Measurements from ENCODE around the gene NOC4L.

Gene NOC4L

GRCh38 chr12:132157733-132158409, 13.6 kb downstream of the NOC4L start:
- H3K36me3 ChIP-seq (ENCODE audit: control insufficient read depth, insufficient read depth, low read length): peaks cover 14% of the 10 kb centered on the region
- no peak overlapping the region for H2BK120ac ChIP-seq (ENCODE audit: low read depth, low read length)
- H3K79me1 ChIP-seq (ENCODE audit: low read length): no peaks in the 10 kb centered on the region
- 100% methylated on average over 5 of the region's 5 CpGs for WGBS (ENCODE audit: extremely low coverage, insufficient coverage, low lambda C conversion rate)
- no peak overlapping the region for H2BK5ac ChIP-seq (ENCODE audit: low read length)
- H3K56ac ChIP-seq (ENCODE audit: low read length): no peak overlapping the region
- no peaks in the 10 kb centered on the region for H3K27me3 ChIP-seq (ENCODE audit: insufficient read depth, low read length, poor library complexity)
- H3K4ac ChIP-seq (ENCODE audit: low read depth, low read length): no peak overlapping the region
- no peak overlapping the region for H2BK15ac ChIP-seq (replicated peaks; ENCODE audit: low read depth)
- no peaks in the 10 kb centered on the region for H3K4me1 ChIP-seq (ENCODE audit: control insufficient read depth, low read depth, low read length)
- DNase-seq: no peak
- no peak overlapping the region for H4K5ac ChIP-seq (ENCODE audit: low read length)
- H4K8ac ChIP-seq (ENCODE audit: low read depth, low read length): no peak overlapping the region
- peak overlapping the region; percentile 5 for H3K4me3 ChIP-seq (ENCODE audit: low read length)
- H3K23ac ChIP-seq (ENCODE audit: low read length): no peak overlapping the region
- H3K4me2 ChIP-seq (ENCODE audit: low read length): no peak overlapping the region
- H3K27ac ChIP-seq (ENCODE audit: low read depth, low read length): no peak overlapping the region
- H3K9ac ChIP-seq (ENCODE audit: low read length): no peak overlapping the region
- H2AK5ac ChIP-seq (ENCODE audit: low read length): no peak overlapping the region
- no peaks in the 10 kb centered on the region for H3K79me2 ChIP-seq (ENCODE audit: control insufficient read depth, insufficient read depth, low read length)
- H3K18ac ChIP-seq (ENCODE audit: low read length): no peak overlapping the region

GRCh38 chr12:132158677-132159554, 14.7 kb downstream of the NOC4L start:
- Histone ChIP-seq H3K9ac (ENCODE audit: low read length) (no peak overlapping the region), H3K4me2 (ENCODE audit: low read length) (no peak overlapping the region), H3K23ac (ENCODE audit: low read length) (no peak overlapping the region), H3K56ac (ENCODE audit: low read length) (no peak overlapping the region), H4K5ac (ENCODE audit: low read length) (no peak overlapping the region), H3K18ac (ENCODE audit: low read length) (no peak overlapping the region), H3K27ac (ENCODE audit: low read depth, low read length) (no peak overlapping the region), H3K27me3 (ENCODE audit: insufficient read depth, low read length, poor library complexity) (no peaks in the 10 kb centered on the region), H2AK5ac (ENCODE audit: low read length) (no peak overlapping the region), H4K8ac (ENCODE audit: low read depth, low read length) (no peak overlapping the region), H3K4ac (ENCODE audit: low read depth, low read length) (no peak overlapping the region), H2BK120ac (ENCODE audit: low read depth, low read length) (no peak overlapping the region), H3K36me3 (ENCODE audit: control insufficient read depth, insufficient read depth, low read length) (peaks cover 14% of the 10 kb centered on the region), H3K79me2 (ENCODE audit: control insufficient read depth, insufficient read depth, low read length) (no peaks in the 10 kb centered on the region), H3K79me1 (ENCODE audit: low read length) (no peaks in the 10 kb centered on the region), H3K4me1 (ENCODE audit: control insufficient read depth, low read depth, low read length) (no peaks in the 10 kb centered on the region), H2BK5ac (ENCODE audit: low read length) (no peak overlapping the region), H2BK15ac (replicated peaks; ENCODE audit: low read depth) (no peak overlapping the region), H3K4me3 (ENCODE audit: low read length) (no peak overlapping the region)
- WGBS (ENCODE audit: extremely low coverage, insufficient coverage, low lambda C conversion rate): no CpG with 5 or more reads among the region's 37 CpGs
- no peak for DNase-seq

- Histone ChIP-seq H2BK15ac (replicated peaks; ENCODE audit: low read depth) (no peak overlapping the region), H3K27ac (ENCODE audit: low read depth, low read length) (no peak overlapping the region), H4K5ac (ENCODE audit: low read length) (no peak overlapping the region), H3K4ac (ENCODE audit: low read depth, low read length) (no peak overlapping the region), H3K18ac (ENCODE audit: low read length) (no peak overlapping the region), H3K4me3 (ENCODE audit: low read length) (no peak overlapping the region), H3K79me2 (ENCODE audit: control insufficient read depth, insufficient read depth, low read length) (no peaks in the 10 kb centered on the region), H3K36me3 (ENCODE audit: control insufficient read depth, insufficient read depth, low read length) (peaks cover 14% of the 10 kb centered on the region), H3K56ac (ENCODE audit: low read length) (no peak overlapping the region), H2BK5ac (ENCODE audit: low read length) (no peak overlapping the region), H3K23ac (ENCODE audit: low read length) (no peak overlapping the region), H3K79me1 (ENCODE audit: low read length) (no peaks in the 10 kb centered on the region), H4K8ac (ENCODE audit: low read depth, low read length) (no peak overlapping the region), H3K4me2 (ENCODE audit: low read length) (no peak overlapping the region), H3K9ac (ENCODE audit: low read length) (no peak overlapping the region), H2BK120ac (ENCODE audit: low read depth, low read length) (no peak overlapping the region), H2AK5ac (ENCODE audit: low read length) (no peak overlapping the region), H3K27me3 (ENCODE audit: insufficient read depth, low read length, poor library complexity) (no peaks in the 10 kb centered on the region), H3K4me1 (ENCODE audit: control insufficient read depth, low read depth, low read length) (no peaks in the 10 kb centered on the region)
- no peak for DNase-seq
- WGBS (ENCODE audit: extremely low coverage, insufficient coverage, low lambda C conversion rate): no CpG with 5 or more reads among the region's 14 CpGs
These were observed 15.3 kb downstream of the NOC4L start for GRCh38 chr12:132159555-132160003.

GRCh38 chr12:132160016-132160415, 15.8 kb downstream of the NOC4L start:
- Histone ChIP-seq H2AK5ac (ENCODE audit: low read length) (no peak overlapping the region), H3K56ac (ENCODE audit: low read length) (no peak overlapping the region)
- no peak for DNase-seq

GRCh38 chr12:132160601-132161035, 16.4 kb downstream of the NOC4L start:
- H4K8ac ChIP-seq (ENCODE audit: low read depth, low read length): no peak overlapping the region
- H3K18ac ChIP-seq (ENCODE audit: low read length): no peak overlapping the region
- no peak overlapping the region for H3K4me2 ChIP-seq (ENCODE audit: low read length)
- H3K56ac ChIP-seq (ENCODE audit: low read length): no peak overlapping the region
- peaks cover 14% of the 10 kb centered on the region for H3K36me3 ChIP-seq (ENCODE audit: control insufficient read depth, insufficient read depth, low read length)
- no peak overlapping the region for H3K23ac ChIP-seq (ENCODE audit: low read length)
- no peak overlapping the region for H3K27ac ChIP-seq (ENCODE audit: low read depth, low read length)
- no peaks in the 10 kb centered on the region for H3K79me2 ChIP-seq (ENCODE audit: control insufficient read depth, insufficient read depth, low read length)
- H3K27me3 ChIP-seq (ENCODE audit: insufficient read depth, low read length, poor library complexity): no peaks in the 10 kb centered on the region
- no peak overlapping the region for H2BK5ac ChIP-seq (ENCODE audit: low read length)
- H3K4me3 ChIP-seq (ENCODE audit: low read length): no peak overlapping the region
- DNase-seq: no peak
- H3K79me1 ChIP-seq (ENCODE audit: low read length): no peaks in the 10 kb centered on the region
- no peak overlapping the region for H2AK5ac ChIP-seq (ENCODE audit: low read length)
- H2BK120ac ChIP-seq (ENCODE audit: low read depth, low read length): no peak overlapping the region
- H3K9ac ChIP-seq (ENCODE audit: low read length): no peak overlapping the region
- no peaks in the 10 kb centered on the region for H3K4me1 ChIP-seq (ENCODE audit: control insufficient read depth, low read depth, low read length)
- H4K5ac ChIP-seq (ENCODE audit: low read length): no peak overlapping the region
- WGBS (ENCODE audit: extremely low coverage, insufficient coverage, low lambda C conversion rate): no CpG with 5 or more reads among the region's 15 CpGs
- H2BK15ac ChIP-seq (replicated peaks; ENCODE audit: low read depth): no peak overlapping the region
- no peak overlapping the region for H3K4ac ChIP-seq (ENCODE audit: low read depth, low read length)

More at GRCh38 chr12:132160016-132160415, 15.8 kb downstream of the NOC4L start:
- Histone ChIP-seq H3K79me1 (ENCODE audit: low read length) (no peaks in the 10 kb centered on the region), H3K27me3 (ENCODE audit: insufficient read depth, low read length, poor library complexity) (no peaks in the 10 kb centered on the region), H3K27ac (ENCODE audit: low read depth, low read length) (no peak overlapping the region), H3K4me1 (ENCODE audit: control insufficient read depth, low read depth, low read length) (no peaks in the 10 kb centered on the region), H3K4me3 (ENCODE audit: low read length) (no peak overlapping the region), H3K4ac (ENCODE audit: low read depth, low read length) (no peak overlapping the region), H2BK5ac (ENCODE audit: low read length) (no peak overlapping the region), H2BK15ac (replicated peaks; ENCODE audit: low read depth) (no peak overlapping the region), H2BK120ac (ENCODE audit: low read depth, low read length) (no peak overlapping the region), H3K4me2 (ENCODE audit: low read length) (no peak overlapping the region), H4K8ac (ENCODE audit: low read depth, low read length) (no peak overlapping the region), H3K9ac (ENCODE audit: low read length) (no peak overlapping the region), H3K18ac (ENCODE audit: low read length) (no peak overlapping the region), H3K79me2 (ENCODE audit: control insufficient read depth, insufficient read depth, low read length) (no peaks in the 10 kb centered on the region), H3K36me3 (ENCODE audit: control insufficient read depth, insufficient read depth, low read length) (peaks cover 14% of the 10 kb centered on the region), H4K5ac (ENCODE audit: low read length) (no peak overlapping the region), H3K23ac (ENCODE audit: low read length) (no peak overlapping the region)
- WGBS (ENCODE audit: extremely low coverage, insufficient coverage, low lambda C conversion rate): no CpG with 5 or more reads among the region's 16 CpGs
